Naive thymus-derived CD4-positive, alpha-beta T cell (primary cell): Measurements from ENCODE around the gene GNAI3. TPM values are rescaled to one million over a fixed set of nuclear protein-coding genes. Genes with fewer than 3 reads are reported as not detected.

Source experiments
- ATAC-seq: fragments of 150-1000 bp; cut with Tn5 transposase; 2 replicates; pipeline ENCODE4 v1.10.0; 2021; ENCODE audit warnings: mild to moderate bottlenecking, moderate library complexity
- CTCF ChIA-PET: fragments of 350-600 bp; sonication (Branson Sonifier 250); formaldehyde crosslinking; loops from one replicate; lab custom pipeline; 2021; ENCODE audit warnings: antibody characterized with exemption; lab: Charles Lee
- POLR2A ChIA-PET: fragments of 350-600 bp; sonication (Branson Sonifier 250); formaldehyde crosslinking; loops from one replicate; lab custom pipeline; 2021; ENCODE audit warnings: antibody characterized with exemption, inconsistent platforms; lab: Charles Lee
- DNase-seq, 9 donors: peaks; one replicate each; pipeline versions ENCODE4 v3.0.0 to v3.0.0-alpha.2; 2020 to 2022; ENCODE audit warnings: mixed read lengths in 1 of 9
- H3K27ac ChIP-seq: one replicate; pipeline ENCODE4 v1.7.0; 2013; ENCODE audit warnings: mild to moderate bottlenecking, low read depth, low read length, moderate library complexity
- H3K27me3 ChIP-seq, 2 donors: one replicate each; pipeline ENCODE4 v1.7.0; 2013; ENCODE audit warnings: low read length in 2 of 2, mild to moderate bottlenecking in 2 of 2, moderate library complexity in 2 of 2; ENCODE audit not compliant: control insufficient read depth in 2 of 2, insufficient read depth in 2 of 2
- H3K36me3 ChIP-seq, 3 experiments: 1 replicate in 2 of 3; 2 replicates in 1 of 3; pipeline ENCODE4 v1.7.0; 2013; ENCODE audit warnings: low read length in 3 of 3, mild to moderate bottlenecking in 3 of 3, moderate library complexity in 1 of 3; ENCODE audit not compliant: insufficient read depth in 3 of 3, control insufficient read depth in 2 of 3
- H3K4me1 ChIP-seq, 2 donors: one replicate each; pipeline ENCODE4 v1.7.0; 2013; ENCODE audit warnings: low read length in 2 of 2, mild to moderate bottlenecking in 2 of 2, moderate library complexity in 1 of 2; ENCODE audit not compliant: control insufficient read depth in 2 of 2, insufficient read depth in 2 of 2
- H3K4me3 ChIP-seq: 2 replicates; pipeline ENCODE4 v1.7.0; 2013; ENCODE audit warnings: mild to moderate bottlenecking, low read length
- H3K9me3 ChIP-seq, 3 experiments: 1 replicate in 2 of 3; 2 replicates in 1 of 3; pipeline ENCODE4 v1.7.0; 2013; ENCODE audit warnings: low read length in 3 of 3; ENCODE audit not compliant: control insufficient read depth in 2 of 3
- H3K27ac Mint-ChIP-seq, 9 donors: one replicate each; pipeline ENCODE4 v1.8.0; 2020 to 2022; ENCODE audit warnings: mixed read lengths in 9 of 9, mild to moderate bottlenecking in 8 of 9, moderate library complexity in 5 of 9, inconsistent platforms in 2 of 9
- H3K27me3 Mint-ChIP-seq, 5 donors: one replicate each; pipeline ENCODE4 v1.8.0; 2021 to 2022; ENCODE audit warnings: mixed read lengths in 5 of 5, mild to moderate bottlenecking in 1 of 5
- H3K36me3 Mint-ChIP-seq, 5 donors: one replicate each; pipeline ENCODE4 v1.8.0; 2020 to 2022; ENCODE audit warnings: mixed read lengths in 5 of 5, mild to moderate bottlenecking in 3 of 5, inconsistent platforms in 1 of 5
- H3K4me1 Mint-ChIP-seq, 7 donors: one replicate each; pipeline ENCODE4 v1.8.0; 2020 to 2022; ENCODE audit warnings: mixed read lengths in 7 of 7, mild to moderate bottlenecking in 3 of 7, inconsistent platforms in 1 of 7
- H3K4me3 Mint-ChIP-seq, 10 donors: one replicate each; pipeline ENCODE4 v1.8.0; 2020 to 2022; ENCODE audit warnings: mild to moderate bottlenecking in 10 of 10, mixed read lengths in 10 of 10, moderate library complexity in 6 of 10, inconsistent platforms in 2 of 10
- H3K9me3 Mint-ChIP-seq, 11 donors: one replicate each; pipeline ENCODE4 v1.8.0; 2020 to 2022; ENCODE audit warnings: mixed read lengths in 11 of 11, mild to moderate bottlenecking in 4 of 11, inconsistent platforms in 1 of 11, moderate library complexity in 1 of 11
- intact Hi-C, 2 donors: fragments of 100-400 bp; cut with micrococcal nuclease; formaldehyde crosslinking; loops; one replicate each; pipeline ENCODE4 v1.15.1; 2023
- polyA plus RNA-seq, 2 donors: library from polyadenylated mRNA; unstranded; fragments of 300-500 nt; fragmentation: Illumina TruSeq; gene quantifications; one replicate each; pipeline ENCODE4 v1.2.3, GENCODE V29; 2021
- total RNA-seq, 6 experiments: library from RNA in 5 of 6; stranded (reverse) in 5 of 6; gene quantifications; 1 replicate in 5 of 6; 2 replicates in 1 of 6; pipeline ENCODE4 v1.2.3 and lab custom pipeline; 2021 to 2026

Gene GNAI3
- total and polyA plus RNA-seq, 7 experiments from 2014 or later, result 4.9 to 9.3 (median 7.2) TPM

- Mint-ChIP-seq H3K27me3 (no peaks in the 10 kb centered on the region), H3K4me3 (no peak overlapping the region), H3K4me1 (peaks cover 6 to 16% (median 11%) of the 10 kb centered on the region in 7 donors), H3K27ac (peak overlapping the region in 1 of 9 donors; percentile 24), H3K36me3 (peaks cover 0 to 20% (median 3%) of the 10 kb centered on the region in 5 donors), H3K9me3 (no peaks in the 10 kb centered on the region)
- ATAC-seq (no peak), DNase-seq (no peak)
- Histone ChIP-seq H3K4me1 (peaks cover 0 to 10% of the 10 kb centered on the region in 2 donors), H3K4me3 (no peak overlapping the region), H3K27ac (no peak overlapping the region), H3K36me3 (peaks cover 11 to 62% (median 20%) of the 10 kb centered on the region in 3 experiments), H3K9me3 (no peaks in the 10 kb centered on the region), H3K27me3 (no peaks in the 10 kb centered on the region)
- POLR2A ChIA-PET, result interaction anchor here (1.0 to 2.8 kb wide), 3 partner anchors 11 to 84 kb away, joined by 3 to 13 read pairs (median 4); partner anchors contain the start of genes AMPD2 and GNAT2
- CTCF ChIA-PET, result interaction anchor here (0.6 to 4.0 kb wide), 7 partner anchors 9 to 146 kb away, joined by 3 to 46 read pairs (median 5); partner anchors contain the start of gene GNAI3
- intact Hi-C loops, result loop anchor here in 1 of 2 donors (1.0 kb wide), 1 partner anchor 85 kb away; no protein-coding TSS in a partner anchor
Observed at GRCh38 chr1:109630898-109631512, 82.6 kb downstream of the GNAI3 start.

- ATAC-seq, result no peak
- H3K9me3 Mint-ChIP-seq, result no peaks in the 10 kb centered on the region
- H3K36me3 ChIP-seq, result peaks cover 11 to 54% (median 20%) of the 10 kb centered on the region in 3 experiments
- H3K27me3 Mint-ChIP-seq, result no peaks in the 10 kb centered on the region
- H3K4me3 Mint-ChIP-seq, result no peak overlapping the region
- H3K36me3 Mint-ChIP-seq, result peaks cover 0 to 17% (median 3%) of the 10 kb centered on the region in 5 donors
- CTCF ChIA-PET, result interaction anchor here (1.0 to 4.0 kb wide), 8 partner anchors 9 to 353 kb away, joined by 3 to 46 read pairs (median 6); partner anchors contain the start of genes AHCYL1 and GNAI3
- H3K4me3 ChIP-seq, result no peak overlapping the region
- POLR2A ChIA-PET, result interaction anchor here (1.4 to 2.8 kb wide), 2 partner anchors 12 to 85 kb away, joined by 4 to 13 read pairs; partner anchors contain the start of genes AMPD2 and GNAT2
- no peak overlapping the region for H3K27ac ChIP-seq
- peaks cover 6 to 16% (median 11%) of the 10 kb centered on the region in 7 donors for H3K4me1 Mint-ChIP-seq
- H3K9me3 ChIP-seq, result no peaks in the 10 kb centered on the region
- peak overlapping the region in 3 of 9 donors; percentile 24 to 82 (median 59) for H3K27ac Mint-ChIP-seq
- intact Hi-C loops, result no loop called here
- H3K4me1 ChIP-seq, result peaks cover 0 to 10% of the 10 kb centered on the region in 2 donors
- no peaks in the 10 kb centered on the region for H3K27me3 ChIP-seq
- no peak for DNase-seq
Observed at GRCh38 chr1:109631513-109632505, 83.4 kb downstream of the GNAI3 start.

GRCh38 chr1:109632671-109633346 is 84.4 kb downstream of the GNAI3 start:
- peaks cover 0 to 12% (median 3%) of the 10 kb centered on the region in 5 donors for H3K36me3 Mint-ChIP-seq
- POLR2A ChIA-PET, result interaction anchor here (1.0 to 1.3 kb wide), 2 partner anchors 9 to 87 kb away, joined by 4 to 5 read pairs; no protein-coding TSS in a partner anchor
- H3K9me3 Mint-ChIP-seq, result no peaks in the 10 kb centered on the region
- H3K27ac Mint-ChIP-seq, result peak overlapping the region in 2 of 9 donors; percentile 9 to 28
- Histone ChIP-seq H3K36me3 (peaks cover 11 to 44% (median 15%) of the 10 kb centered on the region in 3 experiments), H3K27me3 (no peaks in the 10 kb centered on the region), H3K4me3 (no peak overlapping the region), H3K4me1 (peaks cover 0 to 10% of the 10 kb centered on the region in 2 donors), H3K27ac (no peak overlapping the region), H3K9me3 (no peaks in the 10 kb centered on the region)
- intact Hi-C loops, result no loop called here
- H3K4me1 Mint-ChIP-seq, result peaks cover 6 to 16% (median 11%) of the 10 kb centered on the region in 7 donors
- ATAC-seq, result no peak
- DNase-seq, result no peak
- CTCF ChIA-PET, result interaction anchor here (0.8 to 2.6 kb wide), 5 partner anchors 8 to 352 kb away, joined by 3 to 10 read pairs (median 5); partner anchors contain the start of gene AHCYL1
- no peaks in the 10 kb centered on the region for H3K27me3 Mint-ChIP-seq
- no peak overlapping the region for H3K4me3 Mint-ChIP-seq

DNA sequence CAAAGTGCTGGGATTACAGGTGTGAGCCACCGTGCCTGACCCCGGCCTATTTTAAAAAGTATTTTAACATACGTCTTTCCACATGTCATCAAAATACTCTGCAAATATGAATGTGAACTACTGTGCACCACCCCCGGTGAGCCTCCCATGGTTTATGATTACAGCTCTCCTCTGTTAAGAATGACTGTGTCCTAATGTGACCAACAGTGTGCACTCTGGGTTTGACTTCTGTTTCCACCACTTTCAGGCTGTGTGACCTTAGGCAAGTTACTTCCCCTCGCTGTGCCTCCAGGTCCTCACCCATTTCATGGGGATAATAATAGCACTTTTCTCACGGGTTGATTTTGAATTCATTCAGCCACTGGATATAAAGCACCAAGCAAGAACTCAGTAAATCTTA is 85.9 kb downstream of the GNAI3 start:
- H3K4me3 Mint-ChIP-seq, result peak overlapping the region in 1 of 10 donors; percentile 15
- peak overlapping the region in 6 of 9 donors; percentile 26 to 77 (median 48) for H3K27ac Mint-ChIP-seq
- Histone ChIP-seq H3K9me3 (no peaks in the 10 kb centered on the region), H3K4me3 (no peak overlapping the region), H3K27ac (no peak overlapping the region), H3K27me3 (no peaks in the 10 kb centered on the region), H3K36me3 (peaks cover 6 to 29% (median 6%) of the 10 kb centered on the region in 3 experiments), H3K4me1 (peaks cover 0 to 10% of the 10 kb centered on the region in 2 donors)
- ATAC-seq, result no peak
- intact Hi-C loops, result no loop called here
- no peak for DNase-seq
- POLR2A ChIA-PET, result interaction anchor here (0.7 kb wide), 2 partner anchors 90 to 135 kb away, joined by 3 read pairs; no protein-coding TSS in a partner anchor
- CTCF ChIA-PET, result interaction anchor here (0.6 to 2.6 kb wide), 3 partner anchors 86 to 837 kb away, joined by 3 to 8 read pairs (median 5); partner anchors contain the start of gene GNAI3
- peaks cover 0 to 1% (median 0%) of the 10 kb centered on the region in 11 donors for H3K9me3 Mint-ChIP-seq
- H3K27me3 Mint-ChIP-seq, result no peaks in the 10 kb centered on the region
- peaks cover 0 to 11% (median 3%) of the 10 kb centered on the region in 5 donors for H3K36me3 Mint-ChIP-seq
- peaks cover 6 to 16% (median 11%) of the 10 kb centered on the region in 7 donors for H3K4me1 Mint-ChIP-seq

DNA sequence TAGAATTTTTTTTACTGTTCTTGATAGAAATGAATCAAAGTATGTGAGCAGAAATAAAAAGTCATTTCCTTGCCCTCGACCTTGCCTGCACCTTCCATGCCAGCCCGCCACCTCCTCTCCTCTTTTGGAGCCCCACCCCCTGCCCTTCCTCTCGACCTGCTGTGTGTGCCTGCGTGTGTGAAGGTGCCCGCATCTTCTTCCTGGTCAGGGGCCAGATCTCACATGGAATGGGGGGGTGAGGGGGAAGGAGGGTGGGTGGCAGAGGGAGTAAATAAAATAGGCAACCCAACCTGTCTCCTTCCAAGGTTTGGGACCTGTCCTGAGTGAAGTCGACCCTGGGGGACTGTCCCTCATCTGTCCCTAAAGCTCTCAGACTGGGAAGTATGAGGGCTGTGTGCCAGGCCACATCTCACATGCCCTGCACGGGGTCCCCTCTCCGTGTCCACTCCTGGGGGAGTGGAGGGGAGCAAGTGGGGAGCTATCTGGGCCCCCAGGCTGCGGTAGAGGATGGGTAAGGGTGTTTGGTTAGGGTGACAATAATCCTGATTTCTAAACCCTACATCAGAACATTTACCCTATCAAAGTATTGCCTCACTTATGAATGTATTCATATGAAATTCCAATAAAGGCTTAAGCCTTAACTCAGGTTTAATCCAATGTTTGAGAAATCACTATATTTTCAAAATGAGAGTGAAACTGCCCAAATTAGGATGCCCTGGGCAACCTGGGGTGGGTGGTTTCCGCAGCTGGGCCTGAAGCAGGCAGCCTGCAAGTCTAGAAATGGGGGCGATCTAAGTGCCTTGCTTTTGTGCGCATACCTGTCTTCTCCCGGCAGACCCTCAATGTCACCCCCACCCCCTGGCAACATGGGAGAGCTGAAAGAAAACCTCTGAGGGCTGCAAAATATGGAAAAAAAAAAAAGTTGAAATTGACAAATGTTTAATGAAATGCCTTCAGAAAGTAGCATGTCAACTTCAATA is 86.6 kb downstream of the GNAI3 start:
- POLR2A ChIA-PET, result interaction anchor here (0.7 to 1.1 kb wide), 3 partner anchors 13 to 91 kb away, joined by 3 read pairs; partner anchors contain the start of gene GNAI3
- CTCF ChIA-PET, result interaction anchor here (0.6 to 9.2 kb wide), 5 partner anchors 87 to 837 kb away, joined by 3 to 84 read pairs (median 5); partner anchors contain the start of gene GNAI3
- peak overlapping the region; percentile 17 for H3K27ac ChIP-seq
- Mint-ChIP-seq H3K36me3 (peaks cover 0 to 4% (median 3%) of the 10 kb centered on the region in 5 donors), H3K27me3 (peaks cover 0 to 1% (median 0%) of the 10 kb centered on the region in 5 donors), H3K9me3 (peaks cover 0 to 1% (median 0%) of the 10 kb centered on the region in 11 donors), H3K4me1 (peaks cover 8 to 14% (median 12%) of the 10 kb centered on the region in 7 donors), H3K4me3 (peak overlapping the region in 3 of 10 donors; percentile 4 to 39 (median 15)), H3K27ac (peak overlapping the region in 8 of 9 donors; percentile 26 to 77 (median 50))
- H3K9me3 ChIP-seq, result no peaks in the 10 kb centered on the region
- peaks cover 0 to 10% of the 10 kb centered on the region in 2 donors for H3K4me1 ChIP-seq
- intact Hi-C loops, result no loop called here
- ATAC-seq (peak; percentile 39), DNase-seq (peak in 3 of 9 donors; percentile 16 to 30 (median 27))
- H3K4me3 ChIP-seq, result no peak overlapping the region
- no peaks in the 10 kb centered on the region for H3K27me3 ChIP-seq
- peaks cover 4 to 21% (median 6%) of the 10 kb centered on the region in 3 experiments for H3K36me3 ChIP-seq
